Endothelial cell of umbilical vein (primary cell): ENCODE data around the gene JAZF1. TPM values are rescaled to one million over a fixed set of nuclear protein-coding genes. Genes with fewer than 3 reads are reported as not detected.

Experiments used
- BruUV-seq: library from RNA; stranded (reverse); fragments of 400-500 nt; replicated peaks from 2 replicates; lab custom pipeline; 2021; lab: Mats Ljungman, UMichigan
- CTCF ChIA-PET: fragments of 300-600, 350-600 bp; sonication (Branson Sonifier 250); formaldehyde crosslinking; loops from one replicate; lab custom pipeline; 2021; ENCODE audit warnings: antibody characterized with exemption, inconsistent platforms; lab: Charles Lee
- POLR2A ChIA-PET: fragments of 300-600, 350-600 bp; sonication (Branson Sonifier 250); formaldehyde crosslinking; loops from one replicate; lab custom pipeline; 2021; ENCODE audit warnings: antibody characterized with exemption, inconsistent platforms; lab: Charles Lee
- DNase-seq: peaks from one replicate; pipeline ENCODE4 v3.0.0-alpha.2; 2011; ENCODE audit warnings: low read depth, low spot score
- FAIRE-seq: peaks from 2 replicates; lab custom pipeline; 2011; peaks lifted over from hg19 to GRCh38; lab: Jason Lieb, UNC
- H2AFZ ChIP-seq: 2 replicates; pipeline ENCODE4 v1.6.0; 2012; ENCODE audit warnings: low read depth, low read length, control low read depth, inconsistent platforms
- H3K27ac ChIP-seq: 2 replicates; pipeline ENCODE4 v1.5.1; 2011; ENCODE audit warnings: low read depth, mild to moderate bottlenecking, control low read depth, low read length, moderate library complexity; ENCODE audit not compliant: insufficient read depth
- H3K27me3 ChIP-seq, 2 experiments: 2 replicates each; pipeline versions ENCODE4 v1.6.0 to v1.6.1; 2011; ENCODE audit warnings: low read length in 2 of 2, mixed read lengths in 1 of 2; ENCODE audit not compliant: control insufficient read depth in 2 of 2, insufficient read depth in 2 of 2
- H3K36me3 ChIP-seq, 2 experiments: 2 replicates in 1 of 2; 3 replicates in 1 of 2; pipeline ENCODE4 v1.5.1; 2011; ENCODE audit warnings: low read length in 2 of 2, mild to moderate bottlenecking in 1 of 2, moderate library complexity in 1 of 2; ENCODE audit not compliant: control insufficient read depth in 2 of 2, insufficient read depth in 2 of 2; ENCODE audit errors: extremely low read depth in 1 of 2
- H3K4me1 ChIP-seq: 3 replicates; pipeline ENCODE4 v1.5.1; 2011; ENCODE audit warnings: mild to moderate bottlenecking, low read length; ENCODE audit not compliant: control insufficient read depth, insufficient read depth; ENCODE audit errors: extremely low read depth
- H3K4me2 ChIP-seq: 2 replicates; pipeline ENCODE4 v1.6.1; 2011; ENCODE audit warnings: low read length, control low read depth, mixed read lengths; ENCODE audit not compliant: insufficient read depth
- H3K4me3 ChIP-seq, 3 experiments: fragments of 200-600 bp in 1 of 3; sonication (generic), shearing (Covaris generic) in 1 of 3; replicated peaks in 1 of 3; 2 replicates each; pipeline ENCODE4 v1.5.1; 2011 to 2016; ENCODE audit warnings: control low read depth in 3 of 3, low read length in 3 of 3, mild to moderate bottlenecking in 2 of 3, inconsistent platforms in 1 of 3, low read depth in 1 of 3, moderate library complexity in 1 of 3; ENCODE audit not compliant: insufficient read depth in 1 of 3
- H3K79me2 ChIP-seq: 2 replicates; pipeline ENCODE4 v1.6.0; 2012; ENCODE audit warnings: low read length, inconsistent platforms; ENCODE audit not compliant: control insufficient read depth, insufficient read depth
- H3K9ac ChIP-seq: replicated peaks from 2 replicates; pipeline ENCODE3; 2011; ENCODE audit warnings: low read length, control low read depth; ENCODE audit not compliant: insufficient read depth; ENCODE audit errors: extremely low read depth
- H3K9me1 ChIP-seq: replicated peaks from 3 replicates; pipeline ENCODE4 v1.6.0; 2011; ENCODE audit warnings: mild to moderate bottlenecking, low read length; ENCODE audit not compliant: control insufficient read depth, insufficient read depth; ENCODE audit errors: extremely low read depth
- H3K9me3 ChIP-seq: replicated peaks from 2 replicates; pipeline ENCODE4 v1.5.1; 2012; ENCODE audit warnings: low read length, inconsistent platforms; ENCODE audit not compliant: control insufficient read depth, insufficient read depth
- H4K20me1 ChIP-seq: replicated peaks from 2 replicates; pipeline ENCODE3; 2011; ENCODE audit warnings: mild to moderate bottlenecking, low read length; ENCODE audit not compliant: control insufficient read depth, insufficient read depth; ENCODE audit errors: extremely low read depth
- CTCF ChIP-seq, 2 donors: IDR thresholded peaks; 1 replicate in 1 of 2; 2 replicates in 1 of 2; pipeline ENCODE4 v1.5.1; 2011; ENCODE audit warnings: low read length in 2 of 2, mild to moderate bottlenecking in 2 of 2, moderate library complexity in 2 of 2, control low read depth in 1 of 2, inconsistent platforms in 1 of 2, low read depth in 1 of 2; ENCODE audit not compliant: insufficient read depth in 1 of 2; ENCODE audit errors: extremely low read depth in 1 of 2
- EZH2 ChIP-seq: IDR thresholded peaks from 2 replicates; pipeline ENCODE4 v1.6.1; 2012; ENCODE audit warnings: borderline replicate concordance, low read depth, mild to moderate bottlenecking, moderate library complexity, low read length, inconsistent platforms; ENCODE audit not compliant: severe bottlenecking
- FOS ChIP-seq: IDR thresholded peaks from 2 replicates; pipeline ENCODE4 v1.6.1; 2011; ENCODE audit warnings: mild to moderate bottlenecking, low read length, moderate library complexity, borderline replicate concordance; ENCODE audit not compliant: insufficient read depth
- GATA2 ChIP-seq: IDR thresholded peaks from 2 replicates; pipeline ENCODE4 v1.7.0; 2011; ENCODE audit warnings: low read depth, mild to moderate bottlenecking, moderate library complexity, mixed read lengths, low read length; ENCODE audit not compliant: insufficient read length, insufficient read depth
- JUN ChIP-seq: IDR thresholded peaks from 2 replicates; pipeline ENCODE4 v1.6.1; 2011; ENCODE audit warnings: borderline replicate concordance, low read depth; ENCODE audit not compliant: insufficient read length, insufficient read depth
- MAX ChIP-seq: IDR thresholded peaks from 2 replicates; pipeline ENCODE4 v1.6.1; 2011; ENCODE audit not compliant: insufficient read depth, insufficient read length
- MYC ChIP-seq: IDR thresholded peaks from one replicate; pipeline ENCODE4 v1.6.1; 2011; ENCODE audit warnings: mild to moderate bottlenecking, low read depth, low read length
- POLR2A ChIP-seq: IDR thresholded peaks from 2 replicates; pipeline ENCODE4 v1.6.1; 2012; ENCODE audit warnings: low read depth, mild to moderate bottlenecking, control low read depth, low read length
- POLR2AphosphoS5 ChIP-seq: IDR thresholded peaks from 2 replicates; pipeline ENCODE4 v1.6.1; 2012; ENCODE audit warnings: low read depth, mild to moderate bottlenecking, control low read depth, low read length, moderate library complexity; ENCODE audit not compliant: insufficient read depth
- dilution Hi-C: fragments of 300-500 bp; cut with MboI; formaldehyde crosslinking; loops from one replicate; pipeline ENCODE4 v1.15.0; 2019; ENCODE audit warnings: low sequenced_read_pairs; ENCODE audit not compliant: extremely low pct_ligation_motif_present
- intact Hi-C: fragments of 100-400 bp; cut with micrococcal nuclease; formaldehyde crosslinking; loops from one replicate; pipeline ENCODE4 v1.10.0; 2022
- polyA plus RNA-seq, 4 experiments: library from polyadenylated mRNA; depleted of rRNA in 3 of 4; stranded (reverse) in 3 of 4; unstranded in 1 of 4; fragments of >200 nt; gene quantifications; 2 replicates each; pipeline versions ENCODE4 v1.2.1 to v1.2.3, GENCODE V29; 2011 to 2012; ENCODE audit warnings: missing spikeins in 1 of 4
- total RNA-seq: library from RNA; stranded (reverse); gene quantifications from 2 replicates; pipeline ENCODE4 v1.2.3, GENCODE V29; 2021

Gene JAZF1
- total and polyA plus RNA-seq, 2 donors (not counting 3 experiments of a cell fraction or from before 2014, with no cell fraction given): 2.5 to 16.9 TPM

- Histone ChIP-seq H2AFZ (no peak overlapping the region), H3K36me3 (no peaks in the 10 kb centered on the region), H3K9me3 (no peaks in the 10 kb centered on the region), H3K27me3 (no peaks in the 10 kb centered on the region), H3K4me1 (peaks cover 16% of the 10 kb centered on the region), H3K27ac (no peak overlapping the region), H3K79me2 (no peaks in the 10 kb centered on the region), H3K9me1 (no peaks in the 10 kb centered on the region), H3K4me2 (no peak overlapping the region), H3K4me3 (no peak overlapping the region), H4K20me1 (no peaks in the 10 kb centered on the region), H3K9ac (no peak overlapping the region)
- CTCF ChIA-PET: interaction anchor here (1.3 to 2.2 kb wide), 4 partner anchors 14 to 82 kb away, joined by 3 to 11 read pairs (median 4); no protein-coding TSS in a partner anchor
- BruUV-seq: no TSS peak
- DNase-seq (no peak), FAIRE-seq (no peak)
- dilution Hi-C loops: no loop called here
- intact Hi-C loops: no loop called here
- POLR2A ChIA-PET: no interaction called here
- TF ChIP-seq MYC: no peak
- no peak for TF ChIP-seq JUN
- no peak for TF ChIP-seq CTCF (IDR thresholded peaks at IDR 0.05; ENCODE audit: extremely low read depth in 1 of 2, insufficient read depth in 1 of 2, low read depth in 1 of 2, low read length in 2 of 2)
- no peak for TF ChIP-seq EZH2
- TF ChIP-seq POLR2A: no peak
- TF ChIP-seq FOS: no peak
Measured at GRCh38 chr7:27839099-27839498, 341.5 kb downstream of the JAZF1 start.

GRCh38 chr7:27836536-27836935, 344.1 kb downstream of the JAZF1 start:
- no peak for DNase-seq
- H3K9me3 ChIP-seq: no peaks in the 10 kb centered on the region
- no peaks in the 10 kb centered on the region for H3K9me1 ChIP-seq
- no peaks in the 10 kb centered on the region for H3K27me3 ChIP-seq
- CTCF ChIA-PET: no interaction called here
- peaks cover 0 to 5% of the 10 kb centered on the region in 2 experiments for H3K36me3 ChIP-seq
- H3K9ac ChIP-seq: no peak overlapping the region
- no peak overlapping the region for H3K4me3 ChIP-seq
- no peak for TF ChIP-seq POLR2AphosphoS5
- TF ChIP-seq MAX: no peak
- TF ChIP-seq POLR2A: no peak
- TF ChIP-seq EZH2: no peak
- no peak for TF ChIP-seq CTCF (IDR thresholded peaks at IDR 0.05; ENCODE audit: extremely low read depth in 1 of 2, insufficient read depth in 1 of 2, low read depth in 1 of 2, low read length in 2 of 2)
- no peak for TF ChIP-seq FOS
- no peak for TF ChIP-seq GATA2
- TF ChIP-seq MYC: no peak
- no peak for TF ChIP-seq JUN
- H3K4me2 ChIP-seq: no peak overlapping the region
- H3K27ac ChIP-seq: no peak overlapping the region
- peaks cover 11% of the 10 kb centered on the region for H3K4me1 ChIP-seq
- H2AFZ ChIP-seq: no peak overlapping the region
- FAIRE-seq: no peak
- POLR2A ChIA-PET: no interaction called here
- H3K79me2 ChIP-seq: no peaks in the 10 kb centered on the region
- BruUV-seq: no TSS peak
- H4K20me1 ChIP-seq: no peaks in the 10 kb centered on the region
- dilution Hi-C loops: no loop called here
- intact Hi-C loops: no loop called here
